CD4-positive, alpha-beta T cell treated with Interleukin-17A for 1 hour (primary cell): ENCODE results near the gene AMMECR1.
"Not testable (repeated sequence)": the region's sequence is repeated elsewhere in the genome, so short reads cannot be mapped to it uniquely, and the experiment has no call there.

Experiments used
- DNase-seq: peaks from one replicate; pipeline ENCODE4 v3.0.0-alpha.2; 2020

The AMMECR1 gene

GRCh38 chrX:110317820-110318663 lies at the start of gene AMMECR1:
Gene AMMECR1, minus strand, starts transcription at chrX:110318085. Its CDS starts 14 bp downstream, at chrX:110318071.
- DNase-seq, result peak; percentile 87

- DNase-seq, result no peak
These were observed 45.4 kb upstream of the AMMECR1 start for GRCh38 chrX:110363244-110363643.

GRCh38 chrX:110359273-110359672 lies 41.4 kb upstream of the AMMECR1 start:
- DNase-seq, result no peak

- no peak for DNase-seq
These were observed 40.7 kb upstream of the AMMECR1 start, which contains the start of gene RTL9 for GRCh38 chrX:110358548-110358947. Gene RTL9, plus strand, starts transcription at chrX:110358848. Its CDS starts 91,770 bp downstream, at chrX:110450618.

GRCh38 chrX:110346681-110347080 lies 28.8 kb upstream of the AMMECR1 start:
- DNase-seq, result no peak

- DNase-seq, result no peak
These were observed 23.5 kb upstream of the AMMECR1 start for GRCh38 chrX:110341189-110342035.

- no peak for DNase-seq
These were observed 21.1 kb upstream of the AMMECR1 start for GRCh38 chrX:110338935-110339334.

- not testable (repeated sequence) for DNase-seq
These were observed 15.6 kb upstream of the AMMECR1 start for GRCh38 chrX:110333458-110333857.

GRCh38 chrX:110331444-110332030 lies 13.7 kb upstream of the AMMECR1 start:
- DNase-seq, result no peak

- not testable (repeated sequence) for DNase-seq
These were observed 10.7 kb upstream of the AMMECR1 start for GRCh38 chrX:110328613-110329012.

- no peak for DNase-seq
These were observed 9.5 kb upstream of the AMMECR1 start for GRCh38 chrX:110327336-110327735.

- no peak for DNase-seq
These were observed 8.8 kb upstream of the AMMECR1 start for GRCh38 chrX:110326712-110327111.

- DNase-seq, result no peak
These were observed 4.7 kb upstream of the AMMECR1 start for GRCh38 chrX:110322603-110323002.

- no peak for DNase-seq
These were observed 3.8 kb upstream of the AMMECR1 start for GRCh38 chrX:110321670-110322069.

- DNase-seq, result no peak
These were observed 3.2 kb upstream of the AMMECR1 start for GRCh38 chrX:110321081-110321480.

GRCh38 chrX:110320381-110320987 lies 2.6 kb upstream of the AMMECR1 start:
- no peak for DNase-seq

- no peak for DNase-seq
These were observed 731 bp upstream of the AMMECR1 start for GRCh38 chrX:110318664-110318968.

GRCh38 chrX:110317061-110317819 lies 645 bp downstream of the AMMECR1 start:
- peak; percentile 29 for DNase-seq

GRCh38 chrX:110316351-110317060 lies 1.4 kb downstream of the AMMECR1 start:
- DNase-seq, result no peak

GRCh38 chrX:110315551-110315950 lies 2.3 kb downstream of the AMMECR1 start:
- no peak for DNase-seq

GRCh38 chrX:110311437-110312230 lies 6.3 kb downstream of the AMMECR1 start:
- no peak for DNase-seq
